GM23338 (cell line): Measurements from ENCODE around the gene FXYD5.

Experiments used
- CREB1 ChIP-seq: fragments of 250-450 bp; sonication (Bioruptor Pico); IDR thresholded peaks from 2 replicates; pipeline ENCODE4 v1.5.0; 2020; ENCODE audit warnings: low read depth, mild to moderate bottlenecking, moderate library complexity
- CTCF ChIP-seq, 2 experiments: fragments of 200-600 bp in 1 of 2; sonication (generic) in 1 of 2; conservative IDR thresholded peaks; 2 replicates each; pipeline versions ENCODE4 v1.5.1 to v1.6.1; 2016 to 2017; ENCODE audit warnings: antibody characterized with exemption in 2 of 2, low read depth in 2 of 2, mild to moderate bottlenecking in 2 of 2, moderate library complexity in 1 of 2
- ETS1 ChIP-seq: IDR thresholded peaks from 2 replicates; pipeline ENCODE4 v1.6.1; 2016; ENCODE audit warnings: antibody characterized with exemption
- EZH2 ChIP-seq: fragments of 200-600 bp; sonication (generic); IDR thresholded peaks from one replicate; pipeline ENCODE4 v1.8.0; 2017; ENCODE audit warnings: antibody characterized with exemption, mild to moderate bottlenecking, low read depth; ENCODE audit not compliant: unreplicated experiment
- EZH2phosphoT487 ChIP-seq: fragments of 200-600 bp; sonication (generic); IDR thresholded peaks from one replicate; pipeline ENCODE4 v1.8.1; 2018; ENCODE audit warnings: antibody characterized with exemption; ENCODE audit not compliant: unreplicated experiment
- JUNB ChIP-seq: IDR thresholded peaks from one replicate; pipeline ENCODE4 v1.6.1; 2016; ENCODE audit warnings: antibody characterized with exemption; ENCODE audit not compliant: unreplicated experiment
- NANOG ChIP-seq: IDR thresholded peaks from 2 replicates; pipeline ENCODE4 v1.6.1; 2016; ENCODE audit warnings: antibody characterized with exemption, borderline replicate concordance
- POLR2AphosphoS5 ChIP-seq: IDR thresholded peaks from 2 replicates; pipeline ENCODE4 v1.6.1; 2016; ENCODE audit warnings: antibody characterized with exemption, low read depth
- REST ChIP-seq: IDR thresholded peaks from one replicate; pipeline ENCODE4 v1.6.1; 2018; ENCODE audit warnings: antibody characterized with exemption; ENCODE audit not compliant: unreplicated experiment
- STAT1 ChIP-seq: IDR thresholded peaks from one replicate; pipeline ENCODE4 v1.6.1; 2016; ENCODE audit warnings: antibody characterized with exemption; ENCODE audit not compliant: unreplicated experiment
- ZNF114 ChIP-seq: fragments of 250-450 bp; sonication (Bioruptor Pico); IDR thresholded peaks from 2 replicates; pipeline ENCODE4 v1.5.0; 2020; ENCODE audit warnings: mild to moderate bottlenecking, moderate library complexity
- ZNF331 ChIP-seq: fragments of 250-450 bp; sonication (Bioruptor Pico); IDR thresholded peaks from 2 replicates; pipeline ENCODE4 v1.5.0; 2020; ENCODE audit warnings: low read depth, mild to moderate bottlenecking, moderate library complexity
- ZNF462 ChIP-seq: fragments of 250-450 bp; sonication (Bioruptor Pico); IDR thresholded peaks from 2 replicates; pipeline ENCODE4 v1.5.0; 2020; ENCODE audit warnings: mild to moderate bottlenecking, moderate library complexity

- no peak for TF ChIP-seq CTCF (conservative IDR thresholded peaks at IDR 0.05; ENCODE audit: low read depth in 2 of 2)
- TF ChIP-seq CREB1 (CRISPR knock-in tag) = no peak
- no peak for TF ChIP-seq EZH2
- no peak for TF ChIP-seq ZNF331
- TF ChIP-seq POLR2AphosphoS5 = no peak
- TF ChIP-seq EZH2phosphoT487 = no peak
- TF ChIP-seq REST = no peak
- no peak for TF ChIP-seq ZNF462
- no peak for TF ChIP-seq ETS1
- no peak for TF ChIP-seq JUNB
- no peak for TF ChIP-seq STAT1
- no peak for TF ChIP-seq NANOG
- no peak for TF ChIP-seq ZNF114 (CRISPR knock-in tag)
Observed at GRCh38 chr19:35125749-35126623, 28.5 kb upstream of the FXYD5 start.
